HepG2 (cell line): ENCODE measurements around the gene FAAP100. TPM values are rescaled to one million over a fixed set of nuclear protein-coding genes. Genes with fewer than 3 reads are reported as not detected.

Experiments
- JARID2 ChIP-seq: sonication (generic); formaldehyde crosslinking; IDR thresholded peaks from 2 replicates; pipeline ENCODE4 v1.8.1; 2023; ENCODE audit warnings: missing genetic modification reagents, inconsistent platforms; ENCODE audit not compliant: insufficient replicate concordance
- KDM6A ChIP-seq: IDR thresholded peaks from 2 replicates; pipeline ENCODE4 v1.6.1; 2016; ENCODE audit warnings: low read depth
- NFE2L1 ChIP-seq: sonication (generic); formaldehyde crosslinking; IDR thresholded peaks from 2 replicates; pipeline ENCODE4 v1.4.0; 2020; ENCODE audit warnings: missing genetic modification reagents, mild to moderate bottlenecking, borderline replicate concordance
- NFIC ChIP-seq: IDR thresholded peaks from 2 replicates; pipeline ENCODE4 v1.6.1; 2012; ENCODE audit warnings: mild to moderate bottlenecking, low read length, inconsistent platforms
- TBX3 ChIP-seq: fragments of 450-650 bp; IDR thresholded peaks from 2 replicates; pipeline ENCODE4 v1.6.1; 2017; ENCODE audit warnings: antibody characterized with exemption, mild to moderate bottlenecking, inconsistent platforms, borderline replicate concordance
- ZNF501 ChIP-seq: sonication (generic); formaldehyde crosslinking; IDR thresholded peaks from 2 replicates; pipeline ENCODE4 v1.5.1; 2020; ENCODE audit warnings: mild to moderate bottlenecking, moderate library complexity, missing genetic modification reagents
- ZNF761 ChIP-seq: sonication (generic); formaldehyde crosslinking; conservative IDR thresholded peaks from 2 replicates; pipeline ENCODE4 v1.4.0; 2020; ENCODE audit warnings: mild to moderate bottlenecking, missing genetic modification reagents
- polyA plus RNA-seq, 8 experiments: library from polyadenylated mRNA; depleted of rRNA in 3 of 8; stranded (reverse) in 7 of 8; unstranded in 1 of 8; fragments of >200 nt; fragmentation: Illumina TruSeq in 4 of 8; extraction: Trizol in 4 of 8; gene quantifications; 2 replicates each; pipeline versions ENCODE4 v1.2.1 to v1.2.3, GENCODE V29; 2011 to 2016; ENCODE audit warnings: low read depth in 4 of 8, missing spikeins in 1 of 8, mixed read lengths in 1 of 8; ENCODE audit not compliant: insufficient read depth in 1 of 8
- total RNA-seq, 5 experiments: library from RNA; depleted of rRNA; stranded (reverse); fragments of >200 nt; fragmentation: Illumina TruSeq; extraction: Trizol; gene quantifications; 2 replicates each; pipeline ENCODE4 v1.2.3, GENCODE V29; 2016; ENCODE audit warnings: low read depth in 1 of 5
- TF ChIP-seq, protein P1 (sequence below): sonication (generic); formaldehyde crosslinking; IDR thresholded peaks from 2 replicates; pipeline ENCODE4 v1.8.0; 2022; ENCODE audit warnings: mild to moderate bottlenecking, missing genetic modification reagents, moderate library complexity
- TF ChIP-seq, protein P2 (sequence below), 2 experiments: fragments of 450-650 bp in 1 of 2; sonication (generic) in 1 of 2; formaldehyde crosslinking in 1 of 2; IDR thresholded peaks; 2 replicates each; pipeline versions ENCODE4 v1.6.1 to v1.8.0; 2016 to 2022; ENCODE audit warnings: antibody characterized with exemption in 1 of 2, mild to moderate bottlenecking in 1 of 2, missing genetic modification reagents in 1 of 2
- TF ChIP-seq, protein P3 (sequence below): sonication (generic); formaldehyde crosslinking; conservative IDR thresholded peaks from 2 replicates; pipeline ENCODE4 v1.4.0; 2020; ENCODE audit warnings: mild to moderate bottlenecking, missing genetic modification reagents, moderate library complexity
- TF ChIP-seq, protein P4 (sequence below): sonication (generic); formaldehyde crosslinking; IDR thresholded peaks from 2 replicates; pipeline ENCODE4 v1.4.0; 2020; ENCODE audit warnings: mild to moderate bottlenecking, missing genetic modification reagents

FAAP100 gene
- total and polyA plus RNA-seq, 2 of the 13 experiments (the other 11 are each of a cell fraction or from before 2014, with no cell fraction given) = 7.6 to 20.8 TPM

DNA sequence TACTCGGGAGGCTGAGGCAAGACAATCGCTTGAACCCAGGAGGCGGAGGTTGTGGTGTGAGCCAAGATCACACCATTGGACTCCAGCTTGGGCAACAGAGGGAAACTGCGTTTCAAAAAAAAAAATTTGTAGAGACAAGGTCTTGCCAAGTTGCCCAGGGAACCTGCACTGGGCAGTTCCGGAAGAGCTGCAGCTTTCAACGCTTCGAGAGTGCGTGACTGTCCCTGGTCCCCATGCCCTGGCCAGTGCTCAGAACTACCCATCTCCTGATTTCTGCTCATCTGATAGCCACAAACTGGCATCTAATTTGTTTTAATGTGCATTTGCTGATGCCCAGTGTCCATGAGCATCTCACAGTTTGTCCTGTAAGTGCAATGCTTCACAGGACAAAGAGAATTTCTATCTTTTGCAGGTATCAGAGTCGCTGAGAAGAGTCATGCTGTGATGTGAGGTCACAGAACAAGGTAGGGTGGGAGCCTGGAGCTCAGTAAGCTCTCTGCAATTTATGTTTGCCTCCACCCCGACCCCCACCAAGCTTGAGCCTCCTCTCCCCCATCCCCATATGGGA, 43.4 kb downstream of the FAAP100 start (continued):
- TF ChIP-seq, protein P1, sequence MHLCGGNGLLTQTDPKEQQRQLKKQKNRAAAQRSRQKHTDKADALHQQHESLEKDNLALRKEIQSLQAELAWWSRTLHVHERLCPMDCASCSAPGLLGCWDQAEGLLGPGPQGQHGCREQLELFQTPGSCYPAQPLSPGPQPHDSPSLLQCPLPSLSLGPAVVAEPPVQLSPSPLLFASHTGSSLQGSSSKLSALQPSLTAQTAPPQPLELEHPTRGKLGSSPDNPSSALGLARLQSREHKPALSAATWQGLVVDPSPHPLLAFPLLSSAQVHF (CRISPR knock-in tag) = no peak
- TF ChIP-seq NFE2L1 (CRISPR knock-in tag) = no peak
- no peak for TF ChIP-seq NFIC
- TF ChIP-seq, protein P2, sequence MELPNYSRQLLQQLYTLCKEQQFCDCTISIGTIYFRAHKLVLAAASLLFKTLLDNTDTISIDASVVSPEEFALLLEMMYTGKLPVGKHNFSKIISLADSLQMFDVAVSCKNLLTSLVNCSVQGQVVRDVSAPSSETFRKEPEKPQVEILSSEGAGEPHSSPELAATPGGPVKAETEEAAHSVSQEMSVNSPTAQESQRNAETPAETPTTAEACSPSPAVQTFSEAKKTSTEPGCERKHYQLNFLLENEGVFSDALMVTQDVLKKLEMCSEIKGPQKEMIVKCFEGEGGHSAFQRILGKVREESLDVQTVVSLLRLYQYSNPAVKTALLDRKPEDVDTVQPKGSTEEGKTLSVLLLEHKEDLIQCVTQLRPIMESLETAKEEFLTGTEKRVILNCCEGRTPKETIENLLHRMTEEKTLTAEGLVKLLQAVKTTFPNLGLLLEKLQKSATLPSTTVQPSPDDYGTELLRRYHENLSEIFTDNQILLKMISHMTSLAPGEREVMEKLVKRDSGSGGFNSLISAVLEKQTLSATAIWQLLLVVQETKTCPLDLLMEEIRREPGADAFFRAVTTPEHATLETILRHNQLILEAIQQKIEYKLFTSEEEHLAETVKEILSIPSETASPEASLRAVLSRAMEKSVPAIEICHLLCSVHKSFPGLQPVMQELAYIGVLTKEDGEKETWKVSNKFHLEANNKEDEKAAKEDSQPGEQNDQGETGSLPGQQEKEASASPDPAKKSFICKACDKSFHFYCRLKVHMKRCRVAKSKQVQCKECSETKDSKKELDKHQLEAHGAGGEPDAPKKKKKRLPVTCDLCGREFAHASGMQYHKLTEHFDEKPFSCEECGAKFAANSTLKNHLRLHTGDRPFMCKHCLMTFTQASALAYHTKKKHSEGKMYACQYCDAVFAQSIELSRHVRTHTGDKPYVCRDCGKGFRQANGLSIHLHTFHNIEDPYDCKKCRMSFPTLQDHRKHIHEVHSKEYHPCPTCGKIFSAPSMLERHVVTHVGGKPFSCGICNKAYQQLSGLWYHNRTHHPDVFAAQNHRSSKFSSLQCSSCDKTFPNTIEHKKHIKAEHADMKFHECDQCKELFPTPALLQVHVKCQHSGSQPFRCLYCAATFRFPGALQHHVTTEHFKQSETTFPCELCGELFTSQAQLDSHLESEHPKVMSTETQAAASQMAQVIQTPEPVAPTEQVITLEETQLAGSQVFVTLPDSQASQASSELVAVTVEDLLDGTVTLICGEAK (IDR thresholded peaks at IDR 0.05) = no peak
- TF ChIP-seq, protein P2 (CRISPR knock-in tag; IDR thresholded peaks at IDR 0.05) = no peak
- no peak for TF ChIP-seq KDM6A (CRISPR knock-in tag)
- TF ChIP-seq TBX3 = no peak
- TF ChIP-seq ZNF761 (CRISPR knock-in tag) = no peak
- no peak for TF ChIP-seq JARID2 (CRISPR knock-in tag)
- TF ChIP-seq, protein P3, sequence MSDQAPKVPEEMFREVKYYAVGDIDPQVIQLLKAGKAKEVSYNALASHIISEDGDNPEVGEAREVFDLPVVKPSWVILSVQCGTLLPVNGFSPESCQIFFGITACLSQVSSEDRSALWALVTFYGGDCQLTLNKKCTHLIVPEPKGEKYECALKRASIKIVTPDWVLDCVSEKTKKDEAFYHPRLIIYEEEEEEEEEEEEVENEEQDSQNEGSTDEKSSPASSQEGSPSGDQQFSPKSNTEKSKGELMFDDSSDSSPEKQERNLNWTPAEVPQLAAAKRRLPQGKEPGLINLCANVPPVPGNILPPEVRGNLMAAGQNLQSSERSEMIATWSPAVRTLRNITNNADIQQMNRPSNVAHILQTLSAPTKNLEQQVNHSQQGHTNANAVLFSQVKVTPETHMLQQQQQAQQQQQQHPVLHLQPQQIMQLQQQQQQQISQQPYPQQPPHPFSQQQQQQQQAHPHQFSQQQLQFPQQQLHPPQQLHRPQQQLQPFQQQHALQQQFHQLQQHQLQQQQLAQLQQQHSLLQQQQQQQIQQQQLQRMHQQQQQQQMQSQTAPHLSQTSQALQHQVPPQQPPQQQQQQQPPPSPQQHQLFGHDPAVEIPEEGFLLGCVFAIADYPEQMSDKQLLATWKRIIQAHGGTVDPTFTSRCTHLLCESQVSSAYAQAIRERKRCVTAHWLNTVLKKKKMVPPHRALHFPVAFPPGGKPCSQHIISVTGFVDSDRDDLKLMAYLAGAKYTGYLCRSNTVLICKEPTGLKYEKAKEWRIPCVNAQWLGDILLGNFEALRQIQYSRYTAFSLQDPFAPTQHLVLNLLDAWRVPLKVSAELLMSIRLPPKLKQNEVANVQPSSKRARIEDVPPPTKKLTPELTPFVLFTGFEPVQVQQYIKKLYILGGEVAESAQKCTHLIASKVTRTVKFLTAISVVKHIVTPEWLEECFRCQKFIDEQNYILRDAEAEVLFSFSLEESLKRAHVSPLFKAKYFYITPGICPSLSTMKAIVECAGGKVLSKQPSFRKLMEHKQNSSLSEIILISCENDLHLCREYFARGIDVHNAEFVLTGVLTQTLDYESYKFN (CRISPR knock-in tag) = no peak
- TF ChIP-seq, protein P4, sequence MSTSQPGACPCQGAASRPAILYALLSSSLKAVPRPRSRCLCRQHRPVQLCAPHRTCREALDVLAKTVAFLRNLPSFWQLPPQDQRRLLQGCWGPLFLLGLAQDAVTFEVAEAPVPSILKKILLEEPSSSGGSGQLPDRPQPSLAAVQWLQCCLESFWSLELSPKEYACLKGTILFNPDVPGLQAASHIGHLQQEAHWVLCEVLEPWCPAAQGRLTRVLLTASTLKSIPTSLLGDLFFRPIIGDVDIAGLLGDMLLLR = no peak
- TF ChIP-seq ZNF501 (CRISPR knock-in tag) = no peak
